Esophagus squamous epithelium (tissue), 4 donors: Measurements from ENCODE around the gene RIOK3.

Source experiments
- CTCF ChIP-seq, 6 experiments: fragments of 450-650 bp in 4 of 6; fragments of 200-600 bp in 2 of 6; sonication (generic) in 2 of 6; IDR thresholded peaks; one replicate each; pipeline ENCODE4 v1.5.1; 2016 to 2019; ENCODE audit warnings: antibody characterized with exemption in 6 of 6, mild to moderate bottlenecking in 4 of 6, moderate library complexity in 4 of 6
- POLR2A ChIP-seq, 4 donors: fragments of 450-650 bp; IDR thresholded peaks; one replicate each; pipeline ENCODE4 v1.6.1; 2017; ENCODE audit warnings: antibody characterized with exemption in 4 of 4, mild to moderate bottlenecking in 4 of 4, moderate library complexity in 3 of 4

GRCh38 chr18:23487738-23488570 lies 34.9 kb downstream of the RIOK3 start:
- TF ChIP-seq CTCF (IDR thresholded peaks at IDR 0.05) (no peak), POLR2A (IDR thresholded peaks at IDR 0.05) (no peak)
